Mesodermal cell (in vitro differentiated cells): ENCODE measurements around the gene SRM.
"Not testable (repeated sequence)": the region's sequence is repeated elsewhere in the genome, so short reads cannot be mapped to it uniquely, and the experiment has no call there.

Experiments used
- H3K27ac ChIP-seq: 2 replicates; pipeline ENCODE4 v1.7.0; 2013; ENCODE audit warnings: mild to moderate bottlenecking, low read depth, low read length, moderate library complexity; ENCODE audit not compliant: severe bottlenecking
- H3K36me3 ChIP-seq: 2 replicates; pipeline ENCODE4 v1.7.1; 2013; ENCODE audit warnings: mild to moderate bottlenecking, low read length, moderate library complexity; ENCODE audit not compliant: control insufficient read depth, insufficient read depth
- H3K4me1 ChIP-seq: one replicate; pipeline ENCODE4 v1.7.1; 2013; ENCODE audit warnings: mild to moderate bottlenecking, low read length; ENCODE audit not compliant: insufficient read depth, control insufficient read depth, poor library complexity, severe bottlenecking
- H3K4me3 ChIP-seq: 2 replicates; pipeline ENCODE4 v1.7.0; 2013; ENCODE audit warnings: low read length, control low read depth, mild to moderate bottlenecking; ENCODE audit not compliant: insufficient read depth, poor library complexity, severe bottlenecking; ENCODE audit errors: extremely low read depth
- H3K9me3 ChIP-seq: 2 replicates; pipeline ENCODE4 v1.7.1; 2013; ENCODE audit warnings: mild to moderate bottlenecking, low read length, moderate library complexity; ENCODE audit not compliant: control insufficient read depth
- WGBS, 2 experiments: methylation state at CpG; one replicate each; pipeline ENCODE4 v1.1.5; 2013; ENCODE audit warnings: missing lambda C conversion rate in 2 of 2; ENCODE audit not compliant: insufficient coverage in 2 of 2; 5-methylcytosine and 5-hydroxymethylcytosine counted together

Gene SRM

GRCh38 chr1:11054181-11054580, 5.6 kb downstream of the SRM start:
- H3K27ac ChIP-seq, result no peak overlapping the region
- peaks cover 42% of the 10 kb centered on the region for H3K36me3 ChIP-seq
- H3K9me3 ChIP-seq, result no peaks in the 10 kb centered on the region
- 90 to 99% methylated on average over 5 to 6 of the region's 7 CpGs for WGBS, 2 experiments
- no peak overlapping the region for H3K4me3 ChIP-seq
- peaks cover 9% of the 10 kb centered on the region for H3K4me1 ChIP-seq

- WGBS, 2 experiments, result 66 to 72% methylated on average over 7 to 8 of the region's 10 CpGs
- Histone ChIP-seq H3K36me3 (peaks cover 42% of the 10 kb centered on the region), H3K9me3 (no peaks in the 10 kb centered on the region), H3K4me1 (peaks cover 7% of the 10 kb centered on the region), H3K27ac (no peak overlapping the region), H3K4me3 (no peak overlapping the region)
Observed at GRCh38 chr1:11053758-11054137, 6.1 kb downstream of the SRM start.

GRCh38 chr1:11052839-11053757, 6.7 kb downstream of the SRM start:
- Histone ChIP-seq H3K4me1 (peaks cover under 1% of the 10 kb centered on the region), H3K36me3 (peaks cover 39% of the 10 kb centered on the region), H3K9me3 (no peaks in the 10 kb centered on the region), H3K4me3 (no peak overlapping the region), H3K27ac (no peak overlapping the region)
- WGBS, 2 experiments, result 76% methylated on average over 21 to 26 of the region's 29 CpGs

GRCh38 chr1:11051781-11052511, 7.9 kb downstream of the SRM start:
- Histone ChIP-seq H3K27ac (no peak overlapping the region), H3K36me3 (peaks cover 27% of the 10 kb centered on the region), H3K4me3 (no peak overlapping the region), H3K4me1 (no peaks in the 10 kb centered on the region), H3K9me3 (no peaks in the 10 kb centered on the region)
- WGBS, 2 experiments, result 77 to 87% methylated on average over 7 to 14 of the region's 19 CpGs

GRCh38 chr1:11051121-11051520, 8.7 kb downstream of the SRM start:
- WGBS, 2 experiments, result 92 to 98% methylated on average over 2 to 7 of the region's 10 CpGs

GRCh38 chr1:11046625-11047365, 13.0 kb downstream of the SRM start, which contains the start of gene MASP2:
Gene MASP2, minus strand, starts transcription at chr1:11047239. Its CDS starts 32 bp downstream, at chr1:11047207.
- Histone ChIP-seq H3K9me3 (no peaks in the 10 kb centered on the region), H3K27ac (no peak within 1 kb of the TSS), H3K4me1 (no peaks in the 10 kb centered on the region), H3K36me3 (no peaks in the 10 kb centered on the region), H3K4me3 (no peak within 1 kb of the TSS)
- 92 to 94% methylated on average over 26 to 27 of the region's 28 CpGs for WGBS, 2 experiments

More at GRCh38 chr1:11051121-11051520, 8.7 kb downstream of the SRM start:
- H3K9me3 ChIP-seq, H3K4me3 ChIP-seq, H3K27ac ChIP-seq, H3K4me1 ChIP-seq: not testable (repeated sequence)
- H3K36me3 ChIP-seq, result peaks cover 19% of the 10 kb centered on the region

- Histone ChIP-seq H3K36me3 (no peaks in the 10 kb centered on the region), H3K4me1 (no peaks in the 10 kb centered on the region), H3K9me3 (no peaks in the 10 kb centered on the region), H3K4me3 (no peak overlapping the region), H3K27ac (no peak overlapping the region)
- WGBS, 2 experiments, result 90 to 97% methylated on average over 8 of the region's 8 CpGs
Observed at GRCh38 chr1:11046270-11046566, 13.6 kb downstream of the SRM start.

GRCh38 chr1:11045428-11046269, 14.2 kb downstream of the SRM start:
- no peak overlapping the region for H3K4me3 ChIP-seq
- H3K27ac ChIP-seq, result no peak overlapping the region
- no peaks in the 10 kb centered on the region for H3K4me1 ChIP-seq
- H3K9me3 ChIP-seq, result no peaks in the 10 kb centered on the region
- H3K36me3 ChIP-seq, result no peaks in the 10 kb centered on the region
- whole genome bisulfite sequencing, 2 experiments, result 74 to 75% methylated on average over 29 of the region's 32 CpGs

GRCh38 chr1:11044849-11045427, 14.9 kb downstream of the SRM start:
- WGBS, 2 experiments, result 90 to 93% methylated on average over 13 to 16 of the region's 16 CpGs
- no peaks in the 10 kb centered on the region for H3K9me3 ChIP-seq

More at GRCh38 chr1:11044849-11045427, 14.9 kb downstream of the SRM start:
- H3K36me3 ChIP-seq, result no peaks in the 10 kb centered on the region
- no peaks in the 10 kb centered on the region for H3K4me1 ChIP-seq
- no peak overlapping the region for H3K4me3 ChIP-seq
- no peak overlapping the region for H3K27ac ChIP-seq
